ENCODE results near the gene SLIT1.

The SLIT1 gene

DNA sequence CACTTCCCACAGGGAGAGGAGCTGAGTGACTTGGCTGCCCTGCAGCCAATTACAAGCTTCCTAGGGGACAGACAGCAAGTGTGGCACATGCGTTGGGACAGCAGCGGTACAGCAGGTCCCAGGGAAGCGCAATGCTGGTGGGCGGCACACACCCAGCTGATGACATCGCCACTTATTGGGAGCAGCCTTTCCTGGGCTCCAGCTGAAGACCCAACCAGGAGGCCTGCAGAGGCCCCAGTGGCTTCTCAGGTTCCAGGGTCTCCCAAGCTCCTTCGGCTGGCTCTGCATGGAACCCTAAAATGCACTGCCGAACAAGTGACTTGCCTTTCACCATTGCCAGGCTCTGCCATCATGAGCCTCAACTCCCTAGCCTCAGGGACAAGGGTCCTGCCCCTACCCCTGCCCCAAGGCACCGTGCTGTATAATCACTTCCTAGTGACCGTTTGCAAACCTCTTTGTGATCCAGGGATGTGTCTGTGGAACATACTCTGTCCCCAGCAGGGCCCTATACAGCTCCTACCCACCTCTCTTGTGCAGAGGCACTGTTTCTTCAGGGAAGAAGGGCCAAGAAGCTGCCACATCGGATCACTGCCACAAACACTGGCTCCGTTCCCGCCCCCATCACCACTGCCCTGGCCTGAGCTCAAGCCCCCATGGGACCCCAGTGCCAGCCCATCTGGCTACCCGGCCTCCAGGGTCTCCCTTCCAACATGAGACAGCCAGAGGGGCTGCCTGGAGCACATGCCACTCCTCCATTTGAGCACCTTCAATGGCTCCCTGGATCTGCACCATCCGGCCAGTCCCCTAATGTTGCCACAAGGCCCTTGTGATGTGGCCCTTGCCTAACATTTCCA is 19.3 kb upstream of the SLIT1 start:
- peak in 1 of 10 donors; percentile 69 for DNase-seq
- intact Hi-C loops (cut with DNase I): no loop called here

DNA sequence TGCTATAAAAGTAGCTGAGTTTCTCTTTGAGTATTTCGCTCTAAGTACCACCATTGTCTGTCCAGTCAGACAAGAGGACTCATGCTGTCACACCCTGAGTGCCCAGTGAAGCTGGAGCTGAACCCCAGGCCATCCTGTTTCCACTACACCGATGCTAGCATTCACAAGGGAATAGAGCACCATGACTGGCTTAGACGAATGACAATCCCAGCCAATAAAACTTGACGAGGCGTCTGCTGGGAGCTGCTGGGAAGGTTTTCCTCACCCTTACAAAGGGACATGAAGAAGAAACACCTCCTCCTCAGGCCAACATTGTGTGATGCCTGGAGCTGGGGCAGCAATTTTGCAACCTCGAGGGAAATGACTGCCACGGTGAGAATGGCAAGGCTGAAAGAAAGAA is 17.5 kb upstream of the SLIT1 start:
- intact Hi-C loops (cut with DNase I): no loop called here
- DNase-seq: peak in 1 of 10 donors; percentile 48

DNA sequence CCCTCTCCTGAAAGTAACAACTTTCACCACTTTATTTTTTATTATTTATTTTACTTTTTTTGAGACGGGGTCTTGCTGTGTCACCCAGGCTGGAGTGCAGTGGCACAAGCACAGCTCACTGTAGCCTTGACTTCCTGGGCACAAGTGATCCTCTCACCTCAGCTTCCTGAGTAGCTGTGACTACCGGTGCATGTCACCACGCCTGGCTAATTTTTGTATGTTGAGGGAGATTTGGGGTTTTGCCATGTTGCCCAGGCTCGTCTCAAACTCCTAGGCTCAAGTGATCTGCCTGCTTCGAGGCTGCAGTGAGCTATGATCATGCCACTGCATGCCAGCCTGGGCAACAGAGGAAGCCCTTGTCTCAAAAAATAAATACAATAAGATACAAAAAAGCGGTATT is 14.9 kb upstream of the SLIT1 start:
- intact Hi-C loops (cut with DNase I): no loop called here
- DNase-seq: peak in 1 of 10 donors; percentile 22

DNA sequence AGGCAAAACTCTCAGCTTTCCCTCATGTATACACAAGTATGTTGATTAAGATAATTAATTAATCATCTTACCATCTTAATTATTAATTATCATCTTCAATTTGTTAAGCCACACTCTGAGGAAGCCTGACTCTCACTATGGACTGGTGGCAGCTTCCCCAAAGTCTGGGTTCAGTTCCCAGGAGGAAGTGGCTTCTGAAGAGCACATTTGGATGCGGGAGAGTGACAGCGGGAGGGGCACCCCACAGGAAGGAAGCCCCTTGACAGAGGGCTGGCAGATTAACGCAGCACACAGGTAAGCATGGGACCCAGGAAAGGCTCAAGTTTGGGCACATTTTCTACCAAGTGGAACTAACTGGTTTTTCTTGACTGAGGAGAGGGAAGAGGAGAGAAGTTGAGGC is 13.4 kb upstream of the SLIT1 start:
- no peak for DNase-seq
- intact Hi-C loops (cut with DNase I): no loop called here

DNA sequence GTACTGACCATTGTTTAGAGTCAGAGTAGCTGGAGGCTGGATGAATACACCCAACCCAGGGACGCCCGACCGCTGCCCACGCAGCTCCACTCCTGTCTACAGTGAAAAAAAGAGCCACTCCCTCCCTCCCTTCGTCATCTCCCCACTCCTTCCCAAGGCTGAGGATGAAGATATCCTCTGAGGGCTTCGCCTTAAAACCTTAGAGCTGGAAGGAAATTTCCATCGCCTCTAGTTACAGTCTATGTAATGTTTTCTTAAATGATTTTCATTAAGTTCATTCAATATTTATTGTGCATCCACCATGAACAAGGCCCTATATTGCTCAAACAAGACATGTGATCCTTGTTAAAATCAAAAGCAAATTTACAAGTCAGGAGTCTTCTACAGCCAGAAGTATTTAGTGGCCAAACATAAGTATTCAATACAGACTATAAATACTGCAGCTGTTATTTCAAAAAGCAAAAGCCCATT is 11.3 kb upstream of the SLIT1 start:
- intact Hi-C loops (cut with DNase I): no loop called here
- DNase-seq: peak in 2 of 10 donors; percentile 9 to 58

DNA sequence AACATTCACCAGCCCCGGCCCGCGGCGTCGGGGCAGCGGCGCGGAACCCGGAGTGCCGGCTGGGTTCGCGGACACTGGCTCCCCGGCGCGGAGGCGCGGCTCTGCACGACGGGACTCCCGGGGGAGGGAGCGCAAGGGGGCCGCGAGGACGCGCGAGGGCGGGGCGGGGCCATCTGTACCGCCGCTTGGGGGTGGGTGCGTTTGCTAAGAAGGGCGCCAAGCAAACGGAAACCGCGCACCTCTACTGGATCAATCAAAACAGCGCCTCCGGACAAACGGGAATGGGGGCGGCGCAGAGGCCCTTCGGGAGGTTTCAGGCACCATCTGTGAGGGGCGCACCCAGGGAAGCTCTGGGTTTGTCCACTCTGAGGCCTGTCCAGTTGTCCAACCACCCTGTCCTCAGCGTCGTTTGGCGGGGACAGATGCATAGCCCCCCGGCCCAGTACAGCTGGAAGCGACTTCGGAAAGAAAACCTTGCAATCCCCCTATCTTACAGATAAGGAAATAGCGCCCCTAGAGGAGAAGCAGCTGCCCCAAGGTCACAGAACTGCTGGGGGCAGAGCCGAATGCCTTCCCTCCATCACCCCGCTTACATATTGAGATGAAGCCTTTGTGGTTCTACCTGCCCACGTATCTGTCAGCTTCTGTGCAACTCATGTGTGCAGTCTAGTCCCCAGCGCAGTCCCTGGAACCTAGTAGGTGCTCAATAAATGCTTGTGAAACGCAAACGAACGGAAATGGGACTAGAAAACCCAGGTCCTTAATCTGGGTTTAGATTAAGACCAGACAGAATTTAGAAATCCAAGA is 10.7 kb upstream of the SLIT1 start:
- DNase-seq: peak in 5 of 10 donors; percentile 21 to 86 (median 76)
- intact Hi-C loops (cut with DNase I): no loop called here

DNA sequence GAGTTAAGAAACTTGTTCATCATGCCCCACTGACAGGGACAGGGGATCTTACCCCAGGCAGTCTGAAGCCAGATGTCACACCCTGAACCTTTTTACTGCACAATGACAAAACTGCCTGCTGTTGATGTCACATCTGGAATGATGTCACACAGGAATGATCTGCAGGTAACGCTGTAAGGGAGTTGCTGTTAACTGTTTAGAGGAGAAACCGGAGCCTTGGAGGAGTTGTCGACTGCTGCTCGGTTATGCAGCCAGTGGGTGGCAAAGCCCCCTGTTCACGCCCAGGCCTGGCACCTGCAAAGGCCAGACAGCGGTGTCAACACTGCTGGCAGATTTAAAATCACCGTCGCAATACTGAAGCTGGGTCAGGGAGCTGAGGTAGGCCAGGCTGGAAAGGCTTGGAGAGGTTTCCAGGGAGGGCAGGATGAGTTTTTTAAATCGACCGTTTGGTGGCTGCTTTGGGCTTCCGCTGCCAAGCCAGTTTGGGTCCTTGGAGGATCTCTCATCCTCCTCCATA is 10.0 kb upstream of the SLIT1 start:
- intact Hi-C loops (cut with DNase I): no loop called here
- DNase-seq: no peak

DNA sequence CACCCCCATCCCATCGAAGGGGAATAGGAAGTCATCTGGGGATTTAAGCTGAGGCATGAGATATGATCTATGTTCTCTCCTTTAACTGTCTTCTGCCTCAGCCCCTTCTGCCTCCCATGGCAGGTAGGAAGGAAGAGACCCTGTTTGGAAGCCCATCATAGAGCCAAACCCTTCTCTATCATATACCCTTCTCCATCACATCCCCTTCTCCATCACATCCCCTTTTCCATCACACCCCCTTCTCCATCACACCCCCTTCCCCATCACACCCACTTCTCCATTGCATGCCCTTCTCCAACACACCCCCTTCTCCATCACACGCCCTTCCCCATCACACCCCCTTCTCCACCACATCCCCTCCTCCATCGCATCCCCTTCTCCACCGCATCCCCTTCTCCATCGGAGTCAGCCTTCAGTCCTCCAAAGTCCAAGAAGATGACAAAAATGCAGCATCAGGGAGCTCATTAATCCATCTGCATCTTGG is 7.2 kb upstream of the SLIT1 start:
- peak in 2 of 10 donors; percentile 24 to 46 for DNase-seq
- intact Hi-C loops (cut with DNase I): no loop called here

DNA sequence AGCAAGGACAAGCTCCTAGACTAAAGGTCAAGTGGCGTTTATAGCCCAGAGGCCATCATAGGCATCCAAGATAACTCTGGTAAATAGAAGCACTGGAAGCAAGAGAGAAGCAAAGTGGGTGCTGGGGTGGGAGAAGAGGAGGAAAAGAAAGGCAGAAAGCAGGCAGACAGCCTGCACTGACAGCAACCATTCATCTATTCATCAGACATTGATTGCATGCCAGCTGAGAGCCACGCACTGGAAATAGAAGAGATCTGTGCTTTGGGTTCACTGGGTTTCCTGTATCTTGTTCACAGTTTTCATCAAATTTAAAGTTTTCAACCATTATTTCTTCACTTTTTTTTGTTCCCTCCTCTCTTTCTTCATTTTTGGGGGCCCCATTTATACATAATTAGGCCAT is 4.7 kb upstream of the SLIT1 start:
- DNase-seq: peak in 3 of 10 donors; percentile 14 to 37 (median 15)
- intact Hi-C loops (cut with DNase I): no loop called here

DNA sequence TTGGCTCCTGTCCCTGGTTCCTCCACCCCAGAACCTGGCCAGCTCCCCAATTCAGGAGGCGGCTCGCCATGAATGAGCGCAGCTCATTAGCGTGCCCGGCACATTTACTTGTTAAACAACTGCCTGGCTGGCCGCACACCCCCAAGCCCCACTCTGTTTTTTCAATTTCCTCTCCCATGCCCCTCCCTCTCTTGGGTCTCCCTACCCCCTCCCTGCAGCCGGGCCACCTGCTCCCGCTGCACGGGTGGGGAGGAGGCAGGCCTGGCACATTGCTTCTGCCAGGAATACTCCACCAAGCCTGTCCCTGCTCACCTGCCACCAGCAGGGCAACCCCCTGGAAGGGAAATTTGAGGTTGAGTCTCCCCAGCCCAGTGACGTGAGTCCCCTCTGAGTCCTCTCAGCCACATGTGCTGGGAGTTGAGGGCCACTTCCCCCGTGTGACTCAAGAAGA is 2.5 kb upstream of the SLIT1 start:
- intact Hi-C loops (cut with DNase I): no loop called here

DNA sequence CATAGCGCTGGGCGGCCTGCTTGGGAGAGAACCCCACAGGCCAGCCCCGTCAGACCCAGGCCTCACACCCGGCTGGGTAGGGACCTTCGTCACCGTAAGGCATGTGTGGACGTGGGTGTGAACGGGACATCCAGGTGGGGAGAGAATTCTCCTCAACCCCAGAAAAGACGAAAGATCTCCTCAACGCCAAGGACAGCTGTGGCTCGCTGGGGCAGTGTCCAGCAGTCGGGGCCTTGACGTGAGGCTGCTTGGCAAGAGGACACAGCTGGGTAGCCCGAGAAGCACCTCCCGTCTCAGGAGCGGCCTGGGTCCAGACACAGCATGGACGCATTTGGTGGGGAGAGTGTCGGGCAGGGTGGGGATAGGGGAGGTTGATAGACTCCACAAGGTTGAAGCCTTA is 1.2 kb upstream of the SLIT1 start:
- intact Hi-C loops (cut with DNase I): no loop called here
- DNase-seq: peak in 2 of 10 donors; percentile 60 to 67

More for the DNA sequence above, 2.5 kb upstream of the SLIT1 start:
- peak in 4 of 10 donors; percentile 59 to 91 (median 85) for DNase-seq

DNA sequence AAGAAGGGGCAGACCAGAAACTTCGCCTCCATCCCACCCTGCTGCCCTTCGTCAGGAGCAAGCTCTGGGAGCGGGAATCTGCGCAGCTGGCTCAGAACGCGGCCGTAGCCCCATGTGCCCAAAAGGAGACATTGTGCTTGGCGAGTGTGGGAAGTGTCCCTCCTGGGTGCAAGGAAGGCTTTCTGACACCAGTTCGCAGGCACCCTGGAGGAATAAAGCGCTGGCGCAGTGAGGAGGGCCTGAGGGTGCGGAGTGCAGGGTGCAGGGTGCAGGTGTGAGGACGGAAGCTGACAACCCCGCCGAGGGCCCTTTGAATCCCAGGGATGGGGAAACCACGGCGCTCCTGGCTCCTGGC is 811 bp downstream of the SLIT1 start:
- peak in 2 of 10 donors; percentile 71 to 84 for DNase-seq
- intact Hi-C loops (cut with DNase I): no loop called here

DNA sequence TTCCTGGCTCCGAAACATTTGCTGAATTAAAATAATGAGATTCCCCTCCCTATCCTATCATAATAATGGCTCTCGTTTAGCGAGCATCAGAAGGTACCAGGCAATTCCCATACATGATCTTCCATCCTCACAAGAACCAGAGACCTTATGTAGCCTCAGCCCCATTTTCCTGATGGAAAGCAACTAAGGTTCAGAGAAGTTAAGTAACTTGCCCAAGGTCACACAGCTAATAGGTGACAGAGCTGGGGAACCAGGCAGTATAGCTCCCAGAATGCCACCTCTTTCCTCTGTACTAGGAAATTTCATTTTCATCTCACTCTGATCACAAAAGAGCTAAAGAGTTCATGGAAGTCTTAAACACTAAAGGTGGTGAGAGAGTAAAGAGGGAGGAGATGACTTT is 2.4 kb downstream of the SLIT1 start:
- intact Hi-C loops (cut with DNase I): no loop called here
- DNase-seq: no peak

DNA sequence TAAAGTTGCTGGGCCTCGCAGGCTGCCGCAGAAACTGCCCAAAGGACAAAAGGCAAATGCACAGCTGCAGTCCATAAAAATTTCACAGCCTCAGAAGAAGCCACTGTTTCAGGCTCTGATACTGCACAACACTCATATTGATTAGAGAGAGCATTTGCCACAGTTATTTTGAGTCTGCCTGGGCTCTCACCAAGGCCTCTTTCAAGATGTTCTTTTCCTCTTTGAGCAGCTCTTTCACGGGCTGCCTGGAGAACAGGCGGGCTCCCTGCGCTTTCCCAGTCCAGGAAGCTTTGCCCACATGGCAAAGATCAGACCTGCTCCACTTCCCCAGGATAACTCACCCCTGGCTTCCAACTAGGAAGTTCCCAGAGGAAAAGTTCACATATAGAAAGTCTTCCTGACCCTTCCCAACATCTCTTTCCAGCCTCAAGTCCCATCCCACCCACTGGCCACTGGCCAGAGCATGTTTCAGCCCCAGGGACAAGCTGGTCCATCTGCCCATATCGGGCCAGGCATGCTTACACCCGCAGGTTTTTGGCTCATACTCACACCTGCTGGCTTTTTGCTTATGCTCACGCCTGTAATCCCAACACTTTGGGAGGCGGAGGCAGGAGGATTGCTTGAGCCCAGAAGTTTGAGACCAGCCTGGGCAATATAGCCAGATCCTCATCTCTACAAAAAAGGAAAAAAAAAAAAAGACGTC is 3.3 kb downstream of the SLIT1 start:
- intact Hi-C loops (cut with DNase I): no loop called here
- DNase-seq: peak in 3 of 10 donors; percentile 49 to 88 (median 77)

DNA sequence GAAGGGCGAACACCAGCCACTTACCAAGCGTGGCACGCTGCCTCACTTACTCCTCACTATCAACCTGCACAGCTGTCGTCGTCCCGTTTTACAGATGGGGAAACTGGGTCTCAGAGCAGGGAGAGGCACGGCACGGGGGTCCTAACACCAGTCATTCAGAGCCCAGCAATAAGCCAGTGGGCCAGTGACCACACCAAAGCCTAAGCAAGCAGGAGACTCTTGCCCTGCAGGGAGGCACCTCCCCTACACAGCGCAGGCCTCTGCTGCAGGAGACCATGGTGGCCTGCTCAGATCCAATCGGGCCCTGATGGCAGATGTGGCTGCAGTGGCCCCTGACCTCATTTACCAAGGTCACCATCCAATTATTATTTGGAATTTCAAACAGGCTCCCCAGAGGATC is 4.8 kb downstream of the SLIT1 start:
- peak in 2 of 10 donors; percentile 62 to 72 for DNase-seq
- intact Hi-C loops (cut with DNase I): no loop called here

DNA sequence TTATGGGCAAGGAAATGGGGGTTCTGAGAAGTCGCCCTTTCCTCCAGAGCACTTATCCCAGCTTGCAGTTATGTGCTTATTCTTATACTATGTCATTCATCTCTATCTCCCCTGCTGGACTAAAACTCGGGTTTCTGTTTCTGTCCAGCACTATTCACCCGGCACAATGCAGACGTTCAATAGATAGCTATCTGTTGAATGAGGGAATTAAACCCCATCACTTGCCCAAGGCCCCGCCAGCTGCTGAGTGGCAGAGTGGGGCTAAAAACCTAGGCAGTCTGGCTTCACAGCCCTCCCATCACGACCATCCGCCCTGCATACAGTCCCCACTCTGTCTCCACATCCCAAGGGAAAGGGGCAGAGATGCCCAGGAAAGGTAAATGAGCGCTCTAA is 5.4 kb downstream of the SLIT1 start:
- intact Hi-C loops (cut with DNase I): no loop called here
- peak in 2 of 10 donors; percentile 13 to 68 for DNase-seq

DNA sequence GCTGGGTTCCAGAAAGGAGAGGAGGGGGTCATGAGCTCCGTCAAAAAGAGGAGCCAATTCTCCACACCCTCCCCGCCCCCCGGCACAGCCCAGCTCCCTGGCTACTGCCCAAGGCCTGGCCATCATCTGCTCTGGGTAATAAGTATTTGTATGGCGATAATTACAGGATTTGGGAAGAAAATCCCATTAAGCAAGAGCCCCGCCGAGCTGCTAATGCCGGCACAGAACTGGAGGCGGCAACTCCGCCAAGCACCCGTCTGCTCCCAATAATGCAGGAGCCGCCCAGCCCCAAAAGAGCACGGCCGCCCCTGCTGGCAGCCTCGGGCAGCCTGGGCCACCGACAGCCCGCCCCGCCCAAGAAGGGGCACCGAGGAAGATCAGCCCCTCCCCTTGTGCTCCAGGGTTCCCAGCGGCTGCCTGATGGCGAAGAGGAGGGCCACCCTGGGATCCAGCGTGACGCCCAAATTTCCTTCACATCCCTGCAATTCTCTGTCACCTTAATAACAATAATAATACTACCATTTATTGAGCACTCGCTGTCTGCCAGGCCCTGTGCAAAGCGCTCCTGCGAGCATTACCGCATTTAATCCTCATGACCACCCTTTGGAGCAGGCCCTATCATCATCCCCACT is 5.9 kb downstream of the SLIT1 start:
- DNase-seq: peak; percentile 39 to 93 (median 63)
- intact Hi-C loops (cut with DNase I): no loop called here

DNA sequence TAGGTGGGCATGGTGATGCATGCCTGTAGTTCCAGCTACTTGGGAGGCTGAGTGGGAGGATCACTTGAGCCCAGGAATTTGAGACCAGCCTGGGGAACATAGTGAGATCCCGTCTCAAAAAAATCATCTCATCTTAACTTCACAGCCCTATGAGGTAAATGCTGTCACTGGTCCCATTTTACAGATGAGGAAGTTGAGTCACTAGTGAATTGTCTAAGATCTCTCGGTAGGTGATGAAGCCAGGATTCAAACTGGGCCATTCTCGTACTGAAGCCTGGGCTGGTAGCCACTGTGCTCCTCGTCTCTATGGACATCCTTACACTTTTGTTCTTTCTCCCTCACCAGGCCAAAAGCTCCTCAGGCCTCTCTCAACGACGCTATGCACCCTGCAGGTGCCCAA is 6.4 kb downstream of the SLIT1 start:
- intact Hi-C loops (cut with DNase I): no loop called here
- DNase-seq: no peak

DNA sequence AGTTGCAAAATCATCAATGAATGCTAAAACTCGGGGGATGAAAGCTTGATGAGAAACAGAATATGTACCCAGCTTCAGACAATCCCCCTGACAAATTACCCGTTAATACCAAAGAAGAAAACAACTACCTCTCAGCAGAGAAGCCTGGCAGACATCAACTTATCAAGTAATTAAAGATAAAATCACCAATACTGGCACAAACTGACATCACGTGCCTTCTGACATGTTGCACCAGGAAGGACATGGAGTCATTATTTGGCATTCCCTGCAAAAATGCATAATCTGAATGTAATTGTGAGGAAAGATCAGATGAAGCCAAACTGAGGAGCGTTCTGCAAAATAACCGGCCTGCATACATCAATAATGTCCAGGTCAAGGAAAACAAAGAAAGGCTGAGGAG is 7.7 kb downstream of the SLIT1 start:
- no peak for DNase-seq
- intact Hi-C loops (cut with DNase I): no loop called here

DNA sequence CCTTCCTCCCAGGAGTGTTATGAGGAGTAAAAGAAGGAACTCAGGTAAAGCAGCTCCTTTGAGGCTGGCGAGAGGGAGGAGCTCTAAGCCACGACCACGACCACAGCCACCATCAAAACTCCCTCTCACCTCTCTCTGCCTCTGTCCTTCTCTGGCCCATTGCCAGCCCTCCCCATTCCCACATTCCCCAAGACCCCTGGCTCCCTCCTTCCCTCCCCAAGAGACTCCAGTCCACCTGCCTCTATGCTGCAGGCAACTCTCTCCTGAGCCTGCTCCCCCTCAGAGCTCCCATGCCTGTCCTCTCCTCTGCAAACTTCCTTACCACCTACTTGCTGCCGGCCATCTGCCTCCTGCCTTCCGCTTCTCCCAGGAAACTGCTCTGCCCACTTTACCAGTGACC is 9.5 kb downstream of the SLIT1 start:
- intact Hi-C loops (cut with DNase I): no loop called here
- DNase-seq: peak in 2 of 10 donors; percentile 73 to 81
